ENCODE measurements around the gene LRRC38. TPM values are rescaled to one million over a fixed set of nuclear protein-coding genes. Genes with fewer than 3 reads are reported as not detected.

LRRC38 gene
- total RNA-seq, 5 donors from 2014 or later (not counting 1 experiment from before 2014, with no cell fraction given): 0.13 TPM; not detected in 4

- no peak for ATAC-seq (replicated peaks in 1 of 4)
- Histone ChIP-seq H3K36me3 (ENCODE audit: control insufficient read depth in 2 of 2, extremely low read depth in 1 of 2, insufficient read depth in 1 of 2, low read length in 1 of 2) (no peaks in the 10 kb centered on the region), H3K4me1 (ENCODE audit: control insufficient read depth in 1 of 2, extremely low read depth in 1 of 2, insufficient read depth in 2 of 2, low read length in 2 of 2) (no peaks in the 10 kb centered on the region), H3K9me3 (no peaks in the 10 kb centered on the region), H3K27ac (ENCODE audit: low read length) (no peak overlapping the region), H3K4me3 (ENCODE audit: control insufficient read depth in 1 of 2, extremely low read depth in 1 of 2, low read length in 1 of 2) (no peak overlapping the region), H3K27me3 (replicated peaks in 1 of 2; ENCODE audit: control insufficient read depth in 2 of 2, extremely low read depth in 1 of 2, insufficient read depth in 2 of 2, low read length in 1 of 2) (peaks cover 0 to 13% of the 10 kb centered on the region in 2 experiments)
- H3K4me1 Mint-ChIP-seq: peaks cover 0 to 5% (median 0%) of the 10 kb centered on the region in 3 donors
- H3K4me3 Mint-ChIP-seq: no peak overlapping the region
- ChIA-PET CTCF (no interaction called here), POLR2A (no interaction called here)
- no peaks in the 10 kb centered on the region for H3K36me3 Mint-ChIP-seq
- H3K27me3 Mint-ChIP-seq: peaks cover 12 to 22% of the 10 kb centered on the region in 2 donors
- 24% methylated on average over 9 of the region's 17 CpGs for WGBS (ENCODE audit: insufficient coverage)
- H3K9me3 Mint-ChIP-seq: no peaks in the 10 kb centered on the region
- DNase-seq: peak in 1 of 35 experiments; percentile 10
- no peak overlapping the region for H3K27ac Mint-ChIP-seq
These were observed 26.5 kb downstream of the LRRC38 start for GRCh38 chr1:13487143-13487868.

- 76% methylated on average over 8 of the region's 12 CpGs for WGBS (ENCODE audit: insufficient coverage)
These were observed 29.9 kb downstream of the LRRC38 start for GRCh38 chr1:13483946-13484345.

GRCh38 chr1:13482600-13482999 is 31.2 kb downstream of the LRRC38 start:
- ATAC-seq (replicated peaks in 1 of 4) (no peak), DNase-seq (no peak)
- Histone ChIP-seq H3K27ac (ENCODE audit: low read length) (no peak overlapping the region), H3K27me3 (replicated peaks in 1 of 2; ENCODE audit: control insufficient read depth in 2 of 2, extremely low read depth in 1 of 2, insufficient read depth in 2 of 2, low read length in 1 of 2) (peaks cover 0 to 7% of the 10 kb centered on the region in 2 experiments), H3K36me3 (ENCODE audit: control insufficient read depth in 2 of 2, extremely low read depth in 1 of 2, insufficient read depth in 1 of 2, low read length in 1 of 2) (no peaks in the 10 kb centered on the region), H3K4me1 (ENCODE audit: control insufficient read depth in 1 of 2, extremely low read depth in 1 of 2, insufficient read depth in 2 of 2, low read length in 2 of 2) (peaks cover 0 to 4% of the 10 kb centered on the region in 2 experiments), H3K4me3 (ENCODE audit: control insufficient read depth in 1 of 2, extremely low read depth in 1 of 2, low read length in 1 of 2) (no peak overlapping the region), H3K9me3 (no peaks in the 10 kb centered on the region)
- ChIA-PET POLR2A (no interaction called here), CTCF (no interaction called here)
- H3K27ac Mint-ChIP-seq: no peak overlapping the region
- no peaks in the 10 kb centered on the region for H3K36me3 Mint-ChIP-seq
- H3K9me3 Mint-ChIP-seq: no peaks in the 10 kb centered on the region
- H3K4me1 Mint-ChIP-seq: peaks cover 9 to 16% (median 11%) of the 10 kb centered on the region in 3 donors
- WGBS (ENCODE audit: insufficient coverage): 50% methylated on average over 1 of the region's 4 CpGs
- peaks cover 9 to 12% of the 10 kb centered on the region in 2 donors for H3K27me3 Mint-ChIP-seq
- no peak overlapping the region for H3K4me3 Mint-ChIP-seq

More at GRCh38 chr1:13483946-13484345, 29.9 kb downstream of the LRRC38 start:
- Histone ChIP-seq H3K36me3 (ENCODE audit: control insufficient read depth in 2 of 2, extremely low read depth in 1 of 2, insufficient read depth in 1 of 2, low read length in 1 of 2) (no peaks in the 10 kb centered on the region), H3K9me3 (no peaks in the 10 kb centered on the region), H3K27me3 (replicated peaks in 1 of 2; ENCODE audit: control insufficient read depth in 2 of 2, extremely low read depth in 1 of 2, insufficient read depth in 2 of 2, low read length in 1 of 2) (peaks cover 0 to 11% of the 10 kb centered on the region in 2 experiments), H3K4me3 (ENCODE audit: control insufficient read depth in 1 of 2, extremely low read depth in 1 of 2, low read length in 1 of 2) (no peak overlapping the region), H3K4me1 (ENCODE audit: control insufficient read depth in 1 of 2, extremely low read depth in 1 of 2, insufficient read depth in 2 of 2, low read length in 2 of 2) (peaks cover 0 to 4% of the 10 kb centered on the region in 2 experiments), H3K27ac (ENCODE audit: low read length) (no peak overlapping the region)
- Mint-ChIP-seq H3K4me1 (peaks cover 6 to 12% (median 6%) of the 10 kb centered on the region in 3 donors), H3K36me3 (no peaks in the 10 kb centered on the region), H3K27ac (no peak overlapping the region), H3K4me3 (no peak overlapping the region), H3K9me3 (no peaks in the 10 kb centered on the region), H3K27me3 (peaks cover 9 to 16% of the 10 kb centered on the region in 2 donors)
- CTCF ChIA-PET: no interaction called here
- POLR2A ChIA-PET: no interaction called here
- ATAC-seq (replicated peaks in 1 of 4) (no peak), DNase-seq (no peak)

GRCh38 chr1:13479171-13479856 is 34.5 kb downstream of the LRRC38 start:
- WGBS (ENCODE audit: insufficient coverage): 43% methylated on average over 9 of the region's 11 CpGs
- H3K27me3 Mint-ChIP-seq: peaks cover 0 to 3% of the 10 kb centered on the region in 2 donors
- no peaks in the 10 kb centered on the region for H3K36me3 Mint-ChIP-seq
- DNase-seq (no peak), ATAC-seq (replicated peaks in 1 of 4) (no peak)
- H3K36me3 ChIP-seq (ENCODE audit: control insufficient read depth in 2 of 2, extremely low read depth in 1 of 2, insufficient read depth in 1 of 2, low read length in 1 of 2): no peaks in the 10 kb centered on the region
- POLR2A ChIA-PET: no interaction called here
- no peak overlapping the region for H3K27ac ChIP-seq (ENCODE audit: low read length)
- no peak overlapping the region for H3K4me3 ChIP-seq (ENCODE audit: control insufficient read depth in 1 of 2, extremely low read depth in 1 of 2, low read length in 1 of 2)
- no peaks in the 10 kb centered on the region for H3K9me3 ChIP-seq
- peaks cover 0 to 14% (median 0%) of the 10 kb centered on the region in 3 donors for H3K9me3 Mint-ChIP-seq
- peak overlapping the region in 1 of 3 donors; percentile 33 for H3K4me3 Mint-ChIP-seq
- no peak overlapping the region for H3K27ac Mint-ChIP-seq
- peaks cover 0 to 13% of the 10 kb centered on the region in 2 experiments for H3K27me3 ChIP-seq (replicated peaks in 1 of 2; ENCODE audit: control insufficient read depth in 2 of 2, extremely low read depth in 1 of 2, insufficient read depth in 2 of 2, low read length in 1 of 2)
- peaks cover 0 to 4% of the 10 kb centered on the region in 2 experiments for H3K4me1 ChIP-seq (ENCODE audit: control insufficient read depth in 1 of 2, extremely low read depth in 1 of 2, insufficient read depth in 2 of 2, low read length in 2 of 2)
- CTCF ChIA-PET: no interaction called here
- peaks cover 9 to 12% (median 11%) of the 10 kb centered on the region in 3 donors for H3K4me1 Mint-ChIP-seq

GRCh38 chr1:13478692-13479091 is 35.1 kb downstream of the LRRC38 start:
- peak overlapping the region in 1 of 3 donors; percentile 33 for H3K4me3 Mint-ChIP-seq
- no peak overlapping the region for H3K4me3 ChIP-seq (ENCODE audit: control insufficient read depth in 1 of 2, extremely low read depth in 1 of 2, low read length in 1 of 2)
- no peak overlapping the region for H3K27ac ChIP-seq (ENCODE audit: low read length)
- H3K27me3 Mint-ChIP-seq: peaks cover 0 to 3% of the 10 kb centered on the region in 2 donors
- ATAC-seq (replicated peaks in 1 of 4): no peak
- no peak for DNase-seq
- 83% methylated on average over 1 of the region's 2 CpGs for WGBS (ENCODE audit: insufficient coverage)
- ChIA-PET CTCF (no interaction called here), POLR2A (no interaction called here)
- peaks cover 9 to 12% (median 11%) of the 10 kb centered on the region in 3 donors for H3K4me1 Mint-ChIP-seq
- no peaks in the 10 kb centered on the region for H3K36me3 ChIP-seq (ENCODE audit: control insufficient read depth in 2 of 2, extremely low read depth in 1 of 2, insufficient read depth in 1 of 2, low read length in 1 of 2)
- no peak overlapping the region for H3K27ac Mint-ChIP-seq
- peaks cover 0 to 4% of the 10 kb centered on the region in 2 experiments for H3K4me1 ChIP-seq (ENCODE audit: control insufficient read depth in 1 of 2, extremely low read depth in 1 of 2, insufficient read depth in 2 of 2, low read length in 2 of 2)
- peaks cover 0 to 13% of the 10 kb centered on the region in 2 experiments for H3K27me3 ChIP-seq (replicated peaks in 1 of 2; ENCODE audit: control insufficient read depth in 2 of 2, extremely low read depth in 1 of 2, insufficient read depth in 2 of 2, low read length in 1 of 2)
- H3K9me3 Mint-ChIP-seq: peaks cover 0 to 14% (median 0%) of the 10 kb centered on the region in 3 donors
- H3K36me3 Mint-ChIP-seq: no peaks in the 10 kb centered on the region
- H3K9me3 ChIP-seq: no peaks in the 10 kb centered on the region

- no peaks in the 10 kb centered on the region for H3K4me1 ChIP-seq (ENCODE audit: control insufficient read depth in 1 of 2, extremely low read depth in 1 of 2, insufficient read depth in 2 of 2, low read length in 2 of 2)
- WGBS (ENCODE audit: insufficient coverage): 42% methylated on average over 2 of the region's 5 CpGs
- POLR2A ChIA-PET: no interaction called here
- ATAC-seq (replicated peaks in 1 of 4) (no peak), DNase-seq (no peak)
- H3K27me3 Mint-ChIP-seq: peaks cover 0 to 5% of the 10 kb centered on the region in 2 donors
- H3K27me3 ChIP-seq (replicated peaks in 1 of 2; ENCODE audit: control insufficient read depth in 2 of 2, extremely low read depth in 1 of 2, insufficient read depth in 2 of 2, low read length in 1 of 2): peaks cover 0 to 10% of the 10 kb centered on the region in 2 experiments
- no peaks in the 10 kb centered on the region for H3K9me3 ChIP-seq
- no peak overlapping the region for H3K4me3 ChIP-seq (ENCODE audit: control insufficient read depth in 1 of 2, extremely low read depth in 1 of 2, low read length in 1 of 2)
- CTCF ChIA-PET: no interaction called here
- no peak overlapping the region for H3K27ac ChIP-seq (ENCODE audit: low read length)
- no peak overlapping the region for H3K27ac Mint-ChIP-seq
- no peaks in the 10 kb centered on the region for H3K9me3 Mint-ChIP-seq
- H3K36me3 ChIP-seq (ENCODE audit: control insufficient read depth in 2 of 2, extremely low read depth in 1 of 2, insufficient read depth in 1 of 2, low read length in 1 of 2): no peaks in the 10 kb centered on the region
- no peaks in the 10 kb centered on the region for H3K4me1 Mint-ChIP-seq
- no peak overlapping the region for H3K4me3 Mint-ChIP-seq
- H3K36me3 Mint-ChIP-seq: no peaks in the 10 kb centered on the region
These were observed 44.5 kb downstream of the LRRC38 start for GRCh38 chr1:13469343-13469742.
